Liver (tissue), 9 donors: ENCODE results near the gene ECD. TPM values are rescaled to one million over a fixed set of nuclear protein-coding genes. Genes with fewer than 3 reads are reported as not detected.

Experiments
- DNase-seq: peaks from one replicate; pipeline ENCODE4 v3.0.0-alpha.2; 2017; ENCODE audit warnings: low spot score
- H3K27ac ChIP-seq, 2 donors: one replicate each; pipeline ENCODE4 v1.7.0; 2013; ENCODE audit warnings: inconsistent platforms in 2 of 2, low read length in 2 of 2, control low read depth in 1 of 2, low read depth in 1 of 2, mild to moderate bottlenecking in 1 of 2
- H3K27me3 ChIP-seq, 4 donors: one replicate each; pipeline versions ENCODE4 v1.6.1 to v1.7.0; 2013; ENCODE audit warnings: low read length in 3 of 4, inconsistent platforms in 1 of 4, mild to moderate bottlenecking in 1 of 4, moderate library complexity in 1 of 4; ENCODE audit not compliant: control insufficient read depth in 4 of 4, insufficient read depth in 4 of 4
- H3K36me3 ChIP-seq, 4 donors: one replicate each; pipeline versions ENCODE4 v1.6.1 to v1.7.0; 2013; ENCODE audit warnings: low read length in 3 of 4, mild to moderate bottlenecking in 3 of 4, low read depth in 1 of 4, moderate library complexity in 1 of 4; ENCODE audit not compliant: control insufficient read depth in 4 of 4, insufficient read depth in 3 of 4
- H3K4me1 ChIP-seq, 4 donors: one replicate each; pipeline versions ENCODE4 v1.6.1 to v1.7.0; 2013; ENCODE audit warnings: low read length in 3 of 4, mild to moderate bottlenecking in 3 of 4, moderate library complexity in 1 of 4; ENCODE audit not compliant: control insufficient read depth in 4 of 4, insufficient read depth in 4 of 4
- H3K4me3 ChIP-seq, 3 donors: one replicate each; pipeline versions ENCODE4 v1.6.1 to v1.7.0; 2013; ENCODE audit warnings: low read length in 3 of 3, control low read depth in 1 of 3, low read depth in 1 of 3, mild to moderate bottlenecking in 1 of 3
- H3K9ac ChIP-seq, 2 donors: one replicate each; pipeline ENCODE4 v1.7.0; 2013; ENCODE audit warnings: low read length in 2 of 2, mild to moderate bottlenecking in 2 of 2, moderate library complexity in 2 of 2, control low read depth in 1 of 2, low read depth in 1 of 2
- H3K9me3 ChIP-seq, 4 donors: one replicate each; pipeline versions ENCODE4 v1.6.1 to v1.7.0; 2013; ENCODE audit warnings: low read length in 3 of 4; ENCODE audit not compliant: control insufficient read depth in 4 of 4
- CTCF ChIP-seq: fragments of 150-350 bp; IDR thresholded peaks from 2 replicates; pipeline ENCODE4 v1.5.1; 2017; ENCODE audit warnings: improper control_type of control experiment, low read depth, low read length; ENCODE audit not compliant: missing input control
- EGR1 ChIP-seq, 2 donors: IDR thresholded peaks; 2 replicates each; pipeline ENCODE4 v1.6.1; 2016 to 2018; ENCODE audit warnings: antibody characterized with exemption in 2 of 2, low read depth in 2 of 2
- FOXA2 ChIP-seq: IDR thresholded peaks from 2 replicates; pipeline ENCODE4 v1.6.1; 2016; ENCODE audit warnings: antibody characterized with exemption
- GABPA ChIP-seq, 2 donors: IDR thresholded peaks in 1 of 2; conservative IDR thresholded peaks in 1 of 2; 2 replicates each; pipeline ENCODE4 v1.6.1; 2016; ENCODE audit warnings: antibody characterized with exemption in 2 of 2, mild to moderate bottlenecking in 1 of 2, moderate library complexity in 1 of 2
- HNF4A ChIP-seq, 2 donors: conservative IDR thresholded peaks; 2 replicates each; pipeline ENCODE4 v1.6.1; 2016; ENCODE audit warnings: antibody characterized with exemption in 2 of 2, mild to moderate bottlenecking in 2 of 2
- HNF4G ChIP-seq: IDR thresholded peaks from 2 replicates; pipeline ENCODE4 v1.6.1; 2016; ENCODE audit warnings: antibody characterized with exemption
- JUND ChIP-seq, 2 donors: IDR thresholded peaks; 2 replicates each; pipeline ENCODE4 v1.6.1; 2016; ENCODE audit warnings: antibody characterized with exemption in 2 of 2
- REST ChIP-seq: IDR thresholded peaks from 2 replicates; pipeline ENCODE4 v1.6.1; 2016; ENCODE audit warnings: antibody characterized with exemption, mild to moderate bottlenecking
- RXRA ChIP-seq, 2 donors: IDR thresholded peaks; 2 replicates each; pipeline ENCODE4 v1.6.1; 2017 to 2018; ENCODE audit warnings: antibody characterized with exemption in 2 of 2, mild to moderate bottlenecking in 1 of 2
- SP1 ChIP-seq: IDR thresholded peaks from 2 replicates; pipeline ENCODE4 v1.6.1; 2018; ENCODE audit warnings: antibody characterized with exemption, mild to moderate bottlenecking
- TAF1 ChIP-seq: conservative IDR thresholded peaks from 2 replicates; pipeline ENCODE4 v1.6.1; 2016; ENCODE audit warnings: antibody characterized with exemption, mild to moderate bottlenecking
- YY1 ChIP-seq: IDR thresholded peaks from 2 replicates; pipeline ENCODE4 v1.6.1; 2016; ENCODE audit warnings: antibody characterized with exemption, mild to moderate bottlenecking
- ZBTB33 ChIP-seq: IDR thresholded peaks from 2 replicates; pipeline ENCODE4 v1.6.1; 2016; ENCODE audit warnings: antibody characterized with exemption
- WGBS: extraction: QIAGEN DNeasy Blood & Tissue Kit; methylation state at CpG from one replicate; pipeline ENCODE4 v1.1.7; 2013; 5-methylcytosine and 5-hydroxymethylcytosine counted together
- polyA plus RNA-seq, 2 donors: library from polyadenylated mRNA; stranded (reverse) in 1 of 2; unstranded in 1 of 2; fragments of 200-250 nt in 1 of 2; fragments of >200 nt in 1 of 2; fragmentation: Nextera tagmentation in 1 of 2; extraction: Ambion mirVana in 1 of 2; gene quantifications; one replicate each; pipeline versions ENCODE4 v1.2.1 to v1.2.3, GENCODE V29; 2013 to 2015
- total RNA-seq, 2 donors: library from RNA; depleted of rRNA; stranded (reverse); fragments of >200 nt; gene quantifications; one replicate each; pipeline ENCODE4 v1.2.3, GENCODE V29; 2014
- TF ChIP-seq, protein P1 (sequence below): IDR thresholded peaks from 2 replicates; pipeline ENCODE4 v1.6.1; 2016; ENCODE audit warnings: antibody characterized with exemption
- TF ChIP-seq, protein P2 (sequence below): IDR thresholded peaks from 2 replicates; pipeline ENCODE4 v1.6.1; 2016; ENCODE audit warnings: antibody characterized with exemption
- donor health status: healthy.
- donor health status: healthy.
- donor health status: healthy.
- donor health status: healthy.
- donor health status: healthy.

Gene ECD
- total and polyA plus RNA-seq, 4 donors, result 7.1 to 16.2 (median 12.0) TPM

GRCh38 chr10:73174148-73174925 lies 6.5 kb upstream of the ECD start:
- Histone ChIP-seq H3K9ac (no peak overlapping the region), H3K4me3 (no peak overlapping the region), H3K9me3 (no peaks in the 10 kb centered on the region), H3K36me3 (peaks cover 0 to 11% (median 5%) of the 10 kb centered on the region in 4 donors), H3K27me3 (no peaks in the 10 kb centered on the region), H3K4me1 (peaks cover 0 to 2% (median under 1%) of the 10 kb centered on the region in 4 donors), H3K27ac (no peak overlapping the region)
- TF ChIP-seq HNF4G (no peak), YY1 (no peak)
- 96% methylated on average over 1 of the region's 1 CpG for whole genome bisulfite sequencing
- DNase-seq, result no peak

- Histone ChIP-seq H3K27me3 (no peaks in the 10 kb centered on the region), H3K9me3 (no peaks in the 10 kb centered on the region), H3K4me1 (peaks cover 3 to 12% (median 6%) of the 10 kb centered on the region in 4 donors), H3K9ac (no peak overlapping the region), H3K27ac (no peak overlapping the region), H3K4me3 (no peak overlapping the region), H3K36me3 (peaks cover 0 to 9% (median 5%) of the 10 kb centered on the region in 4 donors)
- DNase-seq, result no peak
- TF ChIP-seq REST, result no peak
- no peak for TF ChIP-seq RXRA (IDR thresholded peaks at IDR 0.05)
- TF ChIP-seq ZBTB33, result no peak
- no peak for TF ChIP-seq HNF4G
- no peak for TF ChIP-seq CTCF
- no peak for TF ChIP-seq GABPA (IDR thresholded peaks at IDR 0.05 in 1 of 2, conservative IDR thresholded peaks at IDR 0.05 in 1 of 2)
- TF ChIP-seq HNF4A (conservative IDR thresholded peaks at IDR 0.05), result no peak
- no peak for TF ChIP-seq TAF1
- TF ChIP-seq, protein P1, sequence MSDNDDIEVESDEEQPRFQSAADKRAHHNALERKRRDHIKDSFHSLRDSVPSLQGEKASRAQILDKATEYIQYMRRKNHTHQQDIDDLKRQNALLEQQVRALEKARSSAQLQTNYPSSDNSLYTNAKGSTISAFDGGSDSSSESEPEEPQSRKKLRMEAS, result no peak
- TF ChIP-seq FOXA2, result no peak
- no peak for TF ChIP-seq YY1
- TF ChIP-seq, protein P2, sequence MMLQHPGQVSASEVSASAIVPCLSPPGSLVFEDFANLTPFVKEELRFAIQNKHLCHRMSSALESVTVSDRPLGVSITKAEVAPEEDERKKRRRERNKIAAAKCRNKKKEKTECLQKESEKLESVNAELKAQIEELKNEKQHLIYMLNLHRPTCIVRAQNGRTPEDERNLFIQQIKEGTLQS, result no peak
- TF ChIP-seq JUND (IDR thresholded peaks at IDR 0.05), result no peak
- TF ChIP-seq SP1, result no peak
- TF ChIP-seq EGR1 (IDR thresholded peaks at IDR 0.05; ENCODE audit: low read depth in 2 of 2), result no peak
Measured at GRCh38 chr10:73172867-73173266, 5.1 kb upstream of the ECD start.
